ENCODE measurements around the gene GET4.

The GET4 gene

DNA sequence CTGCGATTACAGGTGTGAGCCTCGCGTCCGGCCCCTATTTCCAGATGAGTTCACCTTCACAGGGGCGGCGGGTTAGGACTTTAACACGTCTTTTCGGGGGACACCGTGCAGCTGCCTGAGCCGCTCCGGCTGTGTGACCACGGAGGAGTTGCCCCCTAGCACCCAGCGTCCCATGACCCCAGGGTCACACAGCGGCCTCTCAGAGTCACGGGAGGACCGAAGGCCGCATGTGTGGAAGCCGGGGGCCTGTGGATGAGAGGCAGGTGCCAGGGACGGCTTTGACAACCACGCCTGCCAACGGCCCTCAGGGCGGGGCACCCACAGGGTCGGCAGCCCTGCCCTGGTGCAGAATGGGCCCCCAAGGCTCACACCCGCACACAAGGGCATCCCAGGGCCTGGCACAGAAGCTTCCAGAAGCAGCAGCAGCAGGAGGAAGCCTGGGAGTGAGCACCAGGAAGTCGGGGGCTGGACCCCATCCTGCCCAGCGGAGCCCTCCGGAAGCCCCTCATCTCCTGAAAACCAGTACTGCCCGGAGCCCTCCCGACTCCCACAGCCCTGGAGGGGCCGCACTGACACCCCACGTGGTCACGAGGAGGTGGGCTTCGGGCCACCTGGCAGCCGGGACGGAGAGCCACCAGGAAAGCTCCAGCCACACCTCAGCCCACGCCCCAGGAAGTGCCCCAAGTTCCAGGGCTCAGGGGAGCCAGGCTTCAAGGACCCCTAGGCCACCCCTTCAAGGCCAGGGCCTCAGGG is 45.4 kb downstream of the GET4 start:
- no peaks in the 10 kb centered on the region for H3K4me1 ChIP-seq (ENCODE audit: control insufficient read depth, insufficient read depth, low read length)
- no peak overlapping the region for H3K4me3 ChIP-seq (ENCODE audit: low read depth, low read length)
- POLR2A ChIA-PET: interaction anchor here (0.6 kb wide), 1 partner anchor 90 kb away, joined by 3 read pairs; no protein-coding TSS in a partner anchor
- CTCF ChIA-PET: interaction anchor here (0.9 kb wide), 1 partner anchor 71 kb away, joined by 3 read pairs; no protein-coding TSS in a partner anchor
- H3K9me3 ChIP-seq (ENCODE audit: control insufficient read depth, insufficient read depth, low read depth, low read length): no peaks in the 10 kb centered on the region
- no peaks in the 10 kb centered on the region for H3K36me3 ChIP-seq (ENCODE audit: control insufficient read depth in 2 of 2, insufficient read depth in 1 of 2, low read length in 2 of 2)
- TF ChIP-seq ZNF830 (tag by site-specific recombination; IDR thresholded peaks at IDR 0.05; ENCODE audit: low read depth) (no peak), GLI2 (tag by site-specific recombination; IDR thresholded peaks at IDR 0.05; ENCODE audit: borderline replicate concordance, low read depth) (no peak)
- H3K27ac ChIP-seq (ENCODE audit: extremely low read depth, low read depth, low read length): no peak overlapping the region

DNA sequence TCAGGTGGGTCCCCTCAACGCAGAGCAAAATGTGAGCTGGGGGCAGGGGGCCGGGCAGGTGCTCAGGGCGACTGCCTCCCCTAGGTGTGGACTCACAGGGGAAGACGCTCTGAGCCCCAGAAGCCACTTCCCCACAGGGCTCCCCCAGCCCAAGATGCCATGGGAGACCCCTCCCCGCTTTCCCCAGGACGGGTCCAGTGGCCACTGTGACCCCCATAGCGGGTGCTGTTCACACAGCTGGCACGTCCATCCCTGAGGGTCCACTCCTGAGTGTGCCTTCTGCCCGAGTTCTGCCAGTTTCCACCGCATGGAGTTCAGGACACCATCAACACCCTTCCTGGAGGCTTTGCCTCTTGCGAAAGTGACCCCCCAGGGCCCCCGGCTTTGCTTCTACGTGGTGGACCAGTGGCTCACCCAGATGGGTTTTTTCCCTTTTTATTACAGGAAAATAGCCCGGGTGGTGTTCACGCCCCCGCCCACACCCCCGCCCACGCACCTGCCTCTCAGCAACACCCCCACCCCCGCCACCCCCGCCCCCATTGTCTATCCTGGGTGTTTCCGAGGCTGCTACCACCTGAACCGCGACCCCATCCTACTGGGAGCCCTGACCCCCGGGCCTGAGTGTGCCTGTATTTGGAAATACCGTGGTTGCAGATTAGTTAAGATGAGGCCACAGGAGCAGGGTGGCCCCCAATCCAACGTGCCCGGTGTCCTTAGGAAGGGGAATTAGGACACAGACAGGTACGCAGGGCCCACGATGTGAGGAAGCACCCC is 46.2 kb downstream of the GET4 start:
- no peak for TF ChIP-seq ZBTB7A (tag by site-specific recombination; IDR thresholded peaks at IDR 0.05; ENCODE audit: low read depth)
- TF ChIP-seq ZBTB21 (tag by site-specific recombination; IDR thresholded peaks at IDR 0.05): no peak
- no peak for TF ChIP-seq BCL11A (tag by site-specific recombination; IDR thresholded peaks at IDR 0.05; ENCODE audit: low read depth)
- TF ChIP-seq, protein P1, sequence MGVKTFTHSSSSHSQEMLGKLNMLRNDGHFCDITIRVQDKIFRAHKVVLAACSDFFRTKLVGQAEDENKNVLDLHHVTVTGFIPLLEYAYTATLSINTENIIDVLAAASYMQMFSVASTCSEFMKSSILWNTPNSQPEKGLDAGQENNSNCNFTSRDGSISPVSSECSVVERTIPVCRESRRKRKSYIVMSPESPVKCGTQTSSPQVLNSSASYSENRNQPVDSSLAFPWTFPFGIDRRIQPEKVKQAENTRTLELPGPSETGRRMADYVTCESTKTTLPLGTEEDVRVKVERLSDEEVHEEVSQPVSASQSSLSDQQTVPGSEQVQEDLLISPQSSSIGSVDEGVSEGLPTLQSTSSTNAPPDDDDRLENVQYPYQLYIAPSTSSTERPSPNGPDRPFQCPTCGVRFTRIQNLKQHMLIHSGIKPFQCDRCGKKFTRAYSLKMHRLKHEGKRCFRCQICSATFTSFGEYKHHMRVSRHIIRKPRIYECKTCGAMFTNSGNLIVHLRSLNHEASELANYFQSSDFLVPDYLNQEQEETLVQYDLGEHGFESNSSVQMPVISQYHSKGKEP (tag by site-specific recombination; IDR thresholded peaks at IDR 0.05): no peak
- TF ChIP-seq ZSCAN30 (tag by site-specific recombination; IDR thresholded peaks at IDR 0.05): no peak
- no peak for TF ChIP-seq TCF7L2 (IDR thresholded peaks at IDR 0.05; ENCODE audit: borderline replicate concordance, low read depth, low read length)
- TF ChIP-seq, protein P2, sequence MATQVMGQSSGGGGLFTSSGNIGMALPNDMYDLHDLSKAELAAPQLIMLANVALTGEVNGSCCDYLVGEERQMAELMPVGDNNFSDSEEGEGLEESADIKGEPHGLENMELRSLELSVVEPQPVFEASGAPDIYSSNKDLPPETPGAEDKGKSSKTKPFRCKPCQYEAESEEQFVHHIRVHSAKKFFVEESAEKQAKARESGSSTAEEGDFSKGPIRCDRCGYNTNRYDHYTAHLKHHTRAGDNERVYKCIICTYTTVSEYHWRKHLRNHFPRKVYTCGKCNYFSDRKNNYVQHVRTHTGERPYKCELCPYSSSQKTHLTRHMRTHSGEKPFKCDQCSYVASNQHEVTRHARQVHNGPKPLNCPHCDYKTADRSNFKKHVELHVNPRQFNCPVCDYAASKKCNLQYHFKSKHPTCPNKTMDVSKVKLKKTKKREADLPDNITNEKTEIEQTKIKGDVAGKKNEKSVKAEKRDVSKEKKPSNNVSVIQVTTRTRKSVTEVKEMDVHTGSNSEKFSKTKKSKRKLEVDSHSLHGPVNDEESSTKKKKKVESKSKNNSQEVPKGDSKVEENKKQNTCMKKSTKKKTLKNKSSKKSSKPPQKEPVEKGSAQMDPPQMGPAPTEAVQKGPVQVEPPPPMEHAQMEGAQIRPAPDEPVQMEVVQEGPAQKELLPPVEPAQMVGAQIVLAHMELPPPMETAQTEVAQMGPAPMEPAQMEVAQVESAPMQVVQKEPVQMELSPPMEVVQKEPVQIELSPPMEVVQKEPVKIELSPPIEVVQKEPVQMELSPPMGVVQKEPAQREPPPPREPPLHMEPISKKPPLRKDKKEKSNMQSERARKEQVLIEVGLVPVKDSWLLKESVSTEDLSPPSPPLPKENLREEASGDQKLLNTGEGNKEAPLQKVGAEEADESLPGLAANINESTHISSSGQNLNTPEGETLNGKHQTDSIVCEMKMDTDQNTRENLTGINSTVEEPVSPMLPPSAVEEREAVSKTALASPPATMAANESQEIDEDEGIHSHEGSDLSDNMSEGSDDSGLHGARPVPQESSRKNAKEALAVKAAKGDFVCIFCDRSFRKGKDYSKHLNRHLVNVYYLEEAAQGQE (tag by site-specific recombination; IDR thresholded peaks at IDR 0.05): no peak
- TF ChIP-seq KLF1 (tag by site-specific recombination; IDR thresholded peaks at IDR 0.05): no peak
- TF ChIP-seq, protein P3, sequence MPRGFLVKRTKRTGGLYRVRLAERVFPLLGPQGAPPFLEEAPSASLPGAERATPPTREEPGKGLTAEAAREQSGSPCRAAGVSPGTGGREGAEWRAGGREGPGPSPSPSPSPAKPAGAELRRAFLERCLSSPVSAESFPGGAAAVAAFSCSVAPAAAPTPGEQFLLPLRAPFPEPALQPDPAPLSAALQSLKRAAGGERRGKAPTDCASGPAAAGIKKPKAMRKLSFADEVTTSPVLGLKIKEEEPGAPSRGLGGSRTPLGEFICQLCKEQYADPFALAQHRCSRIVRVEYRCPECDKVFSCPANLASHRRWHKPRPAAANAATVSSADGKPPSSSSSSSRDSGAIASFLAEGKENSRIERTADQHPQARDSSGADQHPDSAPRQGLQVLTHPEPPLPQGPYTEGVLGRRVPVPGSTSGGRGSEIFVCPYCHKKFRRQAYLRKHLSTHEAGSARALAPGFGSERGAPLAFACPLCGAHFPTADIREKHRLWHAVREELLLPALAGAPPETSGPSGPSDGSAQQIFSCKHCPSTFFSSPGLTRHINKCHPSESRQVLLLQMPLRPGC (tag by site-specific recombination; IDR thresholded peaks at IDR 0.05): no peak
- H3K4me1 ChIP-seq (ENCODE audit: control insufficient read depth, insufficient read depth, low read length): no peaks in the 10 kb centered on the region
- H3K27ac ChIP-seq (ENCODE audit: extremely low read depth, low read depth, low read length): no peak overlapping the region
- H3K36me3 ChIP-seq (ENCODE audit: control insufficient read depth in 2 of 2, insufficient read depth in 1 of 2, low read length in 2 of 2): no peaks in the 10 kb centered on the region
- ChIA-PET POLR2A (interaction anchor here (0.6 kb wide), 1 partner anchor 91 kb away, joined by 3 read pairs; no protein-coding TSS in a partner anchor), CTCF (interaction anchor here (0.9 kb wide), 1 partner anchor 15 kb away, joined by 3 read pairs; no protein-coding TSS in a partner anchor)
- H3K9me3 ChIP-seq (ENCODE audit: control insufficient read depth, insufficient read depth, low read depth, low read length): no peaks in the 10 kb centered on the region
- H3K4me3 ChIP-seq (ENCODE audit: low read depth, low read length): no peak overlapping the region
